Testis (tissue), 2 donors: ENCODE results near the gene WDFY4.

Experiments used
- POLR2A ChIP-seq: fragments of 450-650 bp; IDR thresholded peaks from one replicate; pipeline ENCODE4 v1.6.1; 2017; ENCODE audit warnings: antibody characterized with exemption, mild to moderate bottlenecking, moderate library complexity
- TF ChIP-seq, protein P1 (sequence below), 3 experiments: fragments of 450-650 bp in 2 of 3; fragments of 200-600 bp in 1 of 3; sonication (generic) in 1 of 3; IDR thresholded peaks; one replicate each; pipeline ENCODE4 v1.5.1; 2016 to 2019; ENCODE audit warnings: antibody characterized with exemption in 3 of 3, mild to moderate bottlenecking in 2 of 3, moderate library complexity in 1 of 3

- TF ChIP-seq, protein P1, sequence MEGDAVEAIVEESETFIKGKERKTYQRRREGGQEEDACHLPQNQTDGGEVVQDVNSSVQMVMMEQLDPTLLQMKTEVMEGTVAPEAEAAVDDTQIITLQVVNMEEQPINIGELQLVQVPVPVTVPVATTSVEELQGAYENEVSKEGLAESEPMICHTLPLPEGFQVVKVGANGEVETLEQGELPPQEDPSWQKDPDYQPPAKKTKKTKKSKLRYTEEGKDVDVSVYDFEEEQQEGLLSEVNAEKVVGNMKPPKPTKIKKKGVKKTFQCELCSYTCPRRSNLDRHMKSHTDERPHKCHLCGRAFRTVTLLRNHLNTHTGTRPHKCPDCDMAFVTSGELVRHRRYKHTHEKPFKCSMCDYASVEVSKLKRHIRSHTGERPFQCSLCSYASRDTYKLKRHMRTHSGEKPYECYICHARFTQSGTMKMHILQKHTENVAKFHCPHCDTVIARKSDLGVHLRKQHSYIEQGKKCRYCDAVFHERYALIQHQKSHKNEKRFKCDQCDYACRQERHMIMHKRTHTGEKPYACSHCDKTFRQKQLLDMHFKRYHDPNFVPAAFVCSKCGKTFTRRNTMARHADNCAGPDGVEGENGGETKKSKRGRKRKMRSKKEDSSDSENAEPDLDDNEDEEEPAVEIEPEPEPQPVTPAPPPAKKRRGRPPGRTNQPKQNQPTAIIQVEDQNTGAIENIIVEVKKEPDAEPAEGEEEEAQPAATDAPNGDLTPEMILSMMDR (IDR thresholded peaks at IDR 0.05), result no peak
- no peak for TF ChIP-seq POLR2A
Observed at GRCh38 chr10:48779546-48780152, 95.0 kb downstream of the WDFY4 start.
